HepG2 (cell line): ENCODE results near the gene PAX7. TPM values are rescaled to one million over a fixed set of nuclear protein-coding genes. Genes with fewer than 3 reads are reported as not detected.

Source experiments
- ATAC-seq: fragments of 200-7000 bp; cut with Tn5 transposase; 3 replicates; pipeline ENCODE4 v1.9.1; 2020; ENCODE audit warnings: mild to moderate bottlenecking, moderate library complexity
- BruUV-seq: library from RNA; stranded (reverse); fragments of 400-500 nt; replicated peaks from 2 replicates; lab custom pipeline; 2021; lab: Mats Ljungman, UMichigan
- CTCF ChIA-PET: fragments of 300-600 bp; formaldehyde crosslinking; extraction: SDS; loops from one replicate; lab custom pipeline; 2021; ENCODE audit warnings: low total read pairs, inconsistent platforms, low intra/inter-chr PET ratio; lab: Yijun Ruan, JAX
- POLR2A ChIA-PET: fragments of 350-600 bp; sonication (Branson Sonifier 250); formaldehyde crosslinking; loops from one replicate; lab custom pipeline; 2020; ENCODE audit warnings: antibody characterized with exemption, inconsistent platforms; lab: Yijun Ruan, JAX
- DNase-seq: peaks from one replicate; pipeline ENCODE4 v3.0.0-alpha.2; 2015; ENCODE audit warnings: low spot score
- FAIRE-seq: peaks from 3 replicates; lab custom pipeline; 2011; peaks lifted over from hg19 to GRCh38; lab: Jason Lieb, UNC
- H2AFZ ChIP-seq: one replicate; pipeline ENCODE4 v1.6.1; 2011; ENCODE audit warnings: low read length, inconsistent platforms
- H3K27ac ChIP-seq: fragments of 300-600 bp; 3 replicates; pipeline ENCODE4 v1.8.0; 2011; ENCODE audit warnings: mixed run types, mild to moderate bottlenecking, mixed read lengths, low read length, inconsistent platforms; ENCODE audit not compliant: insufficient read depth; ENCODE audit errors: extremely low read length
- H3K27me3 ChIP-seq, 2 experiments: fragments of 200-600 bp in 1 of 2; 2 replicates in 1 of 2; 3 replicates in 1 of 2; pipeline versions ENCODE4 v1.6.0 to v1.8.0; 2011; ENCODE audit warnings: low read length in 2 of 2, mild to moderate bottlenecking in 2 of 2, moderate library complexity in 2 of 2, inconsistent platforms in 1 of 2; ENCODE audit not compliant: insufficient read depth in 2 of 2, control insufficient read depth in 1 of 2
- H3K36me3 ChIP-seq, 2 experiments: fragments of 200-600 bp in 1 of 2; replicated peaks in 1 of 2; 2 replicates in 1 of 2; 3 replicates in 1 of 2; pipeline versions ENCODE4 v1.5.1 to v1.8.0; 2011; ENCODE audit warnings: low read length in 2 of 2, inconsistent platforms in 1 of 2; ENCODE audit not compliant: insufficient read depth in 2 of 2, control insufficient read depth in 1 of 2
- H3K4me1 ChIP-seq: 2 replicates; pipeline ENCODE4 v1.5.1; 2012; ENCODE audit warnings: low read length, inconsistent platforms; ENCODE audit not compliant: insufficient read depth
- H3K4me2 ChIP-seq: 2 replicates; pipeline ENCODE4 v1.6.0; 2011; ENCODE audit warnings: low read depth, low read length, inconsistent platforms
- H3K4me3 ChIP-seq, 3 experiments: fragments of 200-600 bp in 1 of 3; sonication (generic), shearing (Covaris generic) in 1 of 3; replicated peaks in 1 of 3; 2 replicates each; pipeline ENCODE4 v1.5.1; 2011 to 2016; ENCODE audit warnings: low read length in 3 of 3, inconsistent platforms in 2 of 3, low read depth in 2 of 3, mild to moderate bottlenecking in 2 of 3, control low read depth in 1 of 3, mixed read lengths in 1 of 3; ENCODE audit not compliant: insufficient read depth in 1 of 3
- H3K79me2 ChIP-seq: one replicate; pipeline ENCODE4 v1.6.1; 2011; ENCODE audit warnings: low read length, inconsistent platforms; ENCODE audit not compliant: insufficient read depth
- H3K9ac ChIP-seq: 2 replicates; pipeline ENCODE4 v1.6.0; 2011; ENCODE audit warnings: mild to moderate bottlenecking, low read depth, low read length, inconsistent platforms; ENCODE audit not compliant: insufficient read depth
- H3K9me3 ChIP-seq: 2 replicates; pipeline ENCODE4 v1.5.1; 2012; ENCODE audit warnings: mild to moderate bottlenecking, low read length
- H4K20me1 ChIP-seq: 2 replicates; pipeline ENCODE4 v1.6.0; 2011; ENCODE audit warnings: inconsistent platforms, mild to moderate bottlenecking, low read length, moderate library complexity; ENCODE audit not compliant: insufficient read depth
- CAMTA2 ChIP-seq: sonication (generic); formaldehyde crosslinking; IDR thresholded peaks from 2 replicates; pipeline ENCODE4 v1.4.0; 2020; ENCODE audit warnings: mild to moderate bottlenecking, missing genetic modification reagents, borderline replicate concordance
- HMGA1 ChIP-seq: sonication (generic); formaldehyde crosslinking; conservative IDR thresholded peaks from 2 replicates; pipeline ENCODE4 v1.4.0; 2020; ENCODE audit warnings: missing genetic modification reagents
- HMGXB3 ChIP-seq: sonication (generic); formaldehyde crosslinking; IDR thresholded peaks from 2 replicates; pipeline ENCODE4 v1.4.0; 2020; ENCODE audit warnings: missing genetic modification reagents, borderline replicate concordance
- IKZF5 ChIP-seq: IDR thresholded peaks from 2 replicates; pipeline ENCODE4 v1.6.1; 2018; ENCODE audit warnings: missing genetic modification reagents, mild to moderate bottlenecking, missing compliant biosample characterization
- MIER2 ChIP-seq: IDR thresholded peaks from 2 replicates; pipeline ENCODE4 v1.6.1; 2016; ENCODE audit warnings: missing biosample characterization, missing genetic modification reagents
- NFYB ChIP-seq: sonication (generic); formaldehyde crosslinking; IDR thresholded peaks from 2 replicates; pipeline ENCODE4 v1.4.0; 2020; ENCODE audit warnings: missing genetic modification reagents
- PHF5A ChIP-seq: IDR thresholded peaks from one replicate; pipeline ENCODE4 v1.6.1; 2018; ENCODE audit warnings: low read depth, missing genetic modification reagents; ENCODE audit not compliant: unreplicated experiment
- SPEN ChIP-seq: sonication (generic); formaldehyde crosslinking; IDR thresholded peaks from 2 replicates; pipeline ENCODE4 v1.5.1; 2020; ENCODE audit warnings: low read depth, mild to moderate bottlenecking, missing genetic modification reagents
- STAT5B ChIP-seq: sonication (generic); formaldehyde crosslinking; IDR thresholded peaks from 2 replicates; pipeline ENCODE4 v1.4.0; 2020; ENCODE audit warnings: missing genetic modification reagents
- ZBTB43 ChIP-seq: sonication (generic); formaldehyde crosslinking; conservative IDR thresholded peaks from 2 replicates; pipeline ENCODE4 v1.4.0; 2020; ENCODE audit warnings: missing genetic modification reagents
- ZNF124 ChIP-seq: sonication (generic); formaldehyde crosslinking; IDR thresholded peaks from 2 replicates; pipeline ENCODE4 v1.4.0; 2020; ENCODE audit warnings: missing genetic modification reagents
- ZNF20 ChIP-seq: sonication (generic); formaldehyde crosslinking; IDR thresholded peaks from 2 replicates; pipeline ENCODE4 v1.4.0; 2020; ENCODE audit warnings: mild to moderate bottlenecking, moderate library complexity, missing genetic modification reagents
- ZNF251 ChIP-seq: sonication (generic); formaldehyde crosslinking; IDR thresholded peaks from 2 replicates; pipeline ENCODE4 v1.9.0; 2021; ENCODE audit warnings: mild to moderate bottlenecking, missing genetic modification reagents
- ZNF430 ChIP-seq: sonication (generic); formaldehyde crosslinking; IDR thresholded peaks from 2 replicates; pipeline ENCODE4 v1.9.0; 2021; ENCODE audit warnings: mild to moderate bottlenecking, missing genetic modification reagents
- ZNF616 ChIP-seq: sonication (generic); formaldehyde crosslinking; IDR thresholded peaks from 2 replicates; pipeline ENCODE4 v1.5.0; 2020; ENCODE audit warnings: low read depth, mild to moderate bottlenecking, missing genetic modification reagents
- ZNF639 ChIP-seq: conservative IDR thresholded peaks from 2 replicates; pipeline ENCODE4 v1.6.1; 2018; ENCODE audit warnings: missing genetic modification reagents
- ZNF644 ChIP-seq: IDR thresholded peaks from 2 replicates; pipeline ENCODE4 v1.6.1; 2016; ENCODE audit warnings: low read depth
- ZNF839 ChIP-seq: sonication (generic); formaldehyde crosslinking; IDR thresholded peaks from 2 replicates; pipeline ENCODE4 v1.4.0; 2020; ENCODE audit warnings: missing genetic modification reagents, mild to moderate bottlenecking, borderline replicate concordance
- ZSCAN31 ChIP-seq: sonication (generic); formaldehyde crosslinking; IDR thresholded peaks from 2 replicates; pipeline ENCODE4 v1.5.0; 2020; ENCODE audit warnings: low read depth, mild to moderate bottlenecking, missing genetic modification reagents
- WGBS: methylation state at CpG from one replicate; pipeline ENCODE4 v1.1.6; 2017; ENCODE audit warnings: low lambda C conversion rate; 5-methylcytosine and 5-hydroxymethylcytosine counted together
- in situ Hi-C: cut with HindIII; loops from 2 replicates; pipeline ENCODE4 v1.10.0; 2017; ENCODE audit warnings: low pct_unique_long_range_greater_than_20kb; ENCODE audit not compliant: extremely low pct_ligation_motif_present
- intact Hi-C: fragments of 100-400 bp; cut with micrococcal nuclease; formaldehyde crosslinking; loops from one replicate; pipeline ENCODE4 v1.10.0; 2022; ENCODE audit not compliant: unreplicated experiment
- polyA plus RNA-seq, 8 experiments: library from polyadenylated mRNA; depleted of rRNA in 3 of 8; stranded (reverse) in 7 of 8; unstranded in 1 of 8; fragments of >200 nt; fragmentation: Illumina TruSeq in 4 of 8; extraction: Trizol in 4 of 8; gene quantifications; 2 replicates each; pipeline versions ENCODE4 v1.2.1 to v1.2.3, GENCODE V29; 2011 to 2016; ENCODE audit warnings: low read depth in 4 of 8, missing spikeins in 1 of 8, mixed read lengths in 1 of 8; ENCODE audit not compliant: insufficient read depth in 1 of 8
- total RNA-seq, 5 experiments: library from RNA; depleted of rRNA; stranded (reverse); fragments of >200 nt; fragmentation: Illumina TruSeq; extraction: Trizol; gene quantifications; 2 replicates each; pipeline ENCODE4 v1.2.3, GENCODE V29; 2016; ENCODE audit warnings: low read depth in 1 of 5

PAX7 gene
- total and polyA plus RNA-seq, 2 of the 13 experiments (the other 11 are each of a cell fraction or from before 2014, with no cell fraction given), result not detected

- TF ChIP-seq ZNF124 (CRISPR knock-in tag) (no peak), ZNF430 (CRISPR knock-in tag) (no peak), SPEN (CRISPR knock-in tag) (no peak), ZNF639 (CRISPR knock-in tag) (no peak), ZNF839 (CRISPR knock-in tag) (no peak), IKZF5 (no peak), PHF5A (CRISPR knock-in tag) (no peak), STAT5B (CRISPR knock-in tag) (no peak), ZNF251 (no peak), HMGXB3 (CRISPR knock-in tag) (no peak), ZNF644 (CRISPR knock-in tag) (no peak), ZBTB43 (CRISPR knock-in tag) (no peak), NFYB (CRISPR knock-in tag) (no peak), HMGA1 (CRISPR knock-in tag) (no peak), CAMTA2 (CRISPR knock-in tag) (no peak), ZNF20 (CRISPR knock-in tag) (no peak), MIER2 (no peak), ZSCAN31 (CRISPR knock-in tag) (no peak), ZNF616 (CRISPR knock-in tag) (no peak)
- Histone ChIP-seq H3K27me3 (peaks cover 4 to 33% of the 10 kb centered on the region in 2 experiments; a peak in 3 of 5 replicates), H3K9ac (no peak overlapping the region), H3K4me2 (no peak overlapping the region), H3K27ac (no peak overlapping the region), H3K36me3 (no peaks in the 10 kb centered on the region), H3K4me3 (no peak overlapping the region), H4K20me1 (no peaks in the 10 kb centered on the region; the same call in 1 of the 2 replicates), H3K9me3 (no peaks in the 10 kb centered on the region), H2AFZ (no peak overlapping the region), H3K4me1 (no peaks in the 10 kb centered on the region), H3K79me2 (no peaks in the 10 kb centered on the region)
- no peak for DNase-seq
- intact Hi-C loops (no loop called here), in situ Hi-C loops (no loop called here)
- CTCF ChIA-PET, result no interaction called here
- no TSS peak for BruUV-seq
- POLR2A ChIA-PET, result no interaction called here
- no peak for ATAC-seq
- no peak for FAIRE-seq
- WGBS, result 4% methylated on average over 9 of the region's 9 CpGs
Observed at GRCh38 chr1:18773753-18774152, 143.1 kb downstream of the PAX7 start.
